ENCODE measurements around the gene RAB23.

- no peak for TF ChIP-seq CTCF (IDR thresholded peaks at IDR 0.05)
- TF ChIP-seq POLR2A (IDR thresholded peaks at IDR 0.05): no peak
Measured at GRCh38 chr6:57222743-57223077, 603 bp upstream of the RAB23 start.

Measured in uterus (tissue), 2 donors.